H1 (cell line): ENCODE results near the gene GMEB1. TPM values are rescaled to one million over a fixed set of nuclear protein-coding genes. Genes with fewer than 3 reads are reported as not detected.

Source experiments
- CTCF ChIA-PET: fragments of 300-600 bp; sonication (Branson Sonifier 250); formaldehyde crosslinking; loops from one replicate; lab custom pipeline; 2021; ENCODE audit not compliant: partially characterized antibody; lab: Charles Lee
- POLR2A ChIA-PET: fragments of 300-600 bp; sonication (Branson Sonifier 250); formaldehyde crosslinking; loops from one replicate; lab custom pipeline; 2021; ENCODE audit warnings: inconsistent platforms; ENCODE audit not compliant: partially characterized antibody; lab: Charles Lee
- DNase-seq, 2 experiments: peaks; one replicate each; pipeline versions ENCODE4 v3.0.0 to v3.0.0-alpha.2; 2010 to 2022; ENCODE audit warnings: low spot score in 2 of 2, low read depth in 1 of 2, mixed read lengths in 1 of 2
- FAIRE-seq: peaks from 2 replicates; lab custom pipeline; 2011; peaks lifted over from hg19 to GRCh38; lab: Jason Lieb, UNC
- H2AFZ ChIP-seq: 2 replicates; pipeline ENCODE4 v1.8.1; 2012; ENCODE audit warnings: low read length, inconsistent platforms
- H2AK5ac ChIP-seq: 2 replicates; pipeline ENCODE4 v1.6.1; 2013; ENCODE audit warnings: low read depth, low read length
- H2BK120ac ChIP-seq: replicated peaks from 2 replicates; pipeline ENCODE3; 2013; ENCODE audit warnings: low read depth, low read length, inconsistent platforms
- H2BK12ac ChIP-seq: 2 replicates; pipeline ENCODE4 v1.6.1; 2013; ENCODE audit warnings: low read depth, low read length
- H2BK15ac ChIP-seq: 2 replicates; pipeline ENCODE4 v1.6.1; 2013; ENCODE audit warnings: low read length
- H2BK20ac ChIP-seq: 2 replicates; pipeline ENCODE4 v1.6.1; 2013; ENCODE audit warnings: low read length
- H2BK5ac ChIP-seq: 2 replicates; pipeline ENCODE4 v1.6.1; 2013; ENCODE audit warnings: low read depth, low read length
- H3K14ac ChIP-seq: 2 replicates; pipeline ENCODE4 v1.6.1; 2013; ENCODE audit warnings: inconsistent platforms; ENCODE audit not compliant: insufficient read length
- H3K18ac ChIP-seq: 2 replicates; pipeline ENCODE4 v1.6.1; 2013; ENCODE audit warnings: low read length; ENCODE audit errors: extremely low read depth
- H3K23ac ChIP-seq: 2 replicates; pipeline ENCODE4 v1.6.1; 2013; ENCODE audit warnings: inconsistent platforms; ENCODE audit not compliant: insufficient read length
- H3K23me2 ChIP-seq: 2 replicates; pipeline ENCODE4 v1.6.1; 2013; ENCODE audit warnings: low read depth, low read length
- H3K27ac ChIP-seq: 2 replicates; pipeline ENCODE4 v1.6.1; 2011; ENCODE audit warnings: low read depth, low read length, inconsistent platforms
- H3K27me3 ChIP-seq, 4 experiments: replicated peaks in 1 of 4; 1 replicate in 1 of 4; 2 replicates in 3 of 4; pipeline versions ENCODE4 v1.6.1 to v1.8.1; 2011 to 2013; ENCODE audit warnings: low read length in 3 of 4, mild to moderate bottlenecking in 3 of 4, inconsistent platforms in 2 of 4, mixed read lengths in 2 of 4, moderate library complexity in 1 of 4; ENCODE audit not compliant: control insufficient read depth in 3 of 4, insufficient read depth in 3 of 4; ENCODE audit errors: extremely low read depth in 1 of 4
- H3K36me3 ChIP-seq, 4 experiments: 2 replicates each; pipeline versions ENCODE4 v1.6.1 to v1.8.1; 2011 to 2013; ENCODE audit warnings: mild to moderate bottlenecking in 4 of 4, low read length in 3 of 4, moderate library complexity in 2 of 4, control low read depth in 1 of 4, inconsistent platforms in 1 of 4; ENCODE audit not compliant: insufficient read depth in 4 of 4, control insufficient read depth in 2 of 4
- H3K4ac ChIP-seq: replicated peaks from 2 replicates; pipeline ENCODE3; 2013; ENCODE audit warnings: low read length, low read depth, mixed read lengths, inconsistent platforms; ENCODE audit not compliant: insufficient read length
- H3K4me1 ChIP-seq, 4 experiments: replicated peaks in 1 of 4; 1 replicate in 1 of 4; 2 replicates in 3 of 4; pipeline versions ENCODE4 v1.6.1 to v1.8.1; 2011 to 2013; ENCODE audit warnings: low read length in 3 of 4, inconsistent platforms in 2 of 4, mixed read lengths in 1 of 4; ENCODE audit not compliant: insufficient read depth in 4 of 4, control insufficient read depth in 3 of 4
- H3K4me2 ChIP-seq, 2 experiments: 2 replicates each; pipeline versions ENCODE4 v1.6.1 to v1.8.1; 2011 to 2013; ENCODE audit warnings: low read depth in 2 of 2, low read length in 2 of 2, control low read depth in 1 of 2, inconsistent platforms in 1 of 2, mild to moderate bottlenecking in 1 of 2; ENCODE audit not compliant: insufficient read depth in 1 of 2
- H3K4me3 ChIP-seq, 4 experiments: fragments of 200-600, 300-600 bp in 1 of 4; sonication (generic), shearing (Covaris generic), sonication (Bioruptor Twin) in 1 of 4; 2 replicates each; pipeline versions ENCODE4 v1.5.1 to v1.8.1; 2011 to 2016; ENCODE audit warnings: low read length in 4 of 4, low read depth in 3 of 4, control low read depth in 2 of 4, inconsistent platforms in 2 of 4, mild to moderate bottlenecking in 2 of 4, mixed read lengths in 1 of 4, moderate library complexity in 1 of 4; ENCODE audit not compliant: insufficient read depth in 2 of 4; ENCODE audit errors: extremely low read depth in 1 of 4
- H3K56ac ChIP-seq: replicated peaks from 2 replicates; pipeline ENCODE3; 2013; ENCODE audit warnings: low read depth, mild to moderate bottlenecking, mixed read lengths, low read length, inconsistent platforms; ENCODE audit not compliant: insufficient read length
- H3K79me1 ChIP-seq: 2 replicates; pipeline ENCODE4 v1.6.1; 2013; ENCODE audit warnings: low read depth, low read length, control low read depth
- H3K79me2 ChIP-seq, 2 experiments: 2 replicates each; pipeline versions ENCODE4 v1.6.1 to v1.8.1; 2012 to 2013; ENCODE audit warnings: low read length in 2 of 2, mild to moderate bottlenecking in 2 of 2, inconsistent platforms in 1 of 2; ENCODE audit not compliant: insufficient read depth in 2 of 2, control insufficient read depth in 1 of 2
- H3K9ac ChIP-seq, 4 experiments: replicated peaks in 1 of 4; 1 replicate in 1 of 4; 2 replicates in 3 of 4; pipeline versions ENCODE4 v1.6.1 to v1.8.1; 2011 to 2013; ENCODE audit warnings: low read depth in 3 of 4, low read length in 3 of 4, control low read depth in 2 of 4, mild to moderate bottlenecking in 2 of 4, moderate library complexity in 2 of 4, inconsistent platforms in 1 of 4; ENCODE audit errors: extremely low read depth in 1 of 4
- H3K9me3 ChIP-seq, 2 experiments: 2 replicates each; pipeline versions ENCODE4 v1.6.1 to v1.8.1; 2012 to 2013; ENCODE audit warnings: mild to moderate bottlenecking in 2 of 2, moderate library complexity in 2 of 2, control low read depth in 1 of 2, inconsistent platforms in 1 of 2, low read depth in 1 of 2, low read length in 1 of 2, mixed read lengths in 1 of 2; ENCODE audit not compliant: insufficient read depth in 2 of 2
- H4K20me1 ChIP-seq, 2 experiments: replicated peaks in 1 of 2; 2 replicates each; pipeline versions ENCODE3 to v1.8.1; 2011 to 2013; ENCODE audit warnings: inconsistent platforms in 2 of 2, low read length in 2 of 2, mild to moderate bottlenecking in 1 of 2; ENCODE audit not compliant: insufficient read depth in 2 of 2, control insufficient read depth in 1 of 2
- H4K5ac ChIP-seq: 2 replicates; pipeline ENCODE4 v1.6.1; 2013; ENCODE audit warnings: low read length, low read depth, mixed read lengths, inconsistent platforms; ENCODE audit not compliant: insufficient read length
- H4K8ac ChIP-seq: 2 replicates; pipeline ENCODE4 v1.8.0; 2013; ENCODE audit warnings: mild to moderate bottlenecking, moderate library complexity, low read length, inconsistent platforms; ENCODE audit not compliant: insufficient read depth; ENCODE audit errors: extremely low read depth
- H4K91ac ChIP-seq: replicated peaks from 2 replicates; pipeline ENCODE3; 2013; ENCODE audit warnings: low read length, mixed read lengths, inconsistent platforms; ENCODE audit not compliant: insufficient read length
- BACH1 ChIP-seq: IDR thresholded peaks from 2 replicates; pipeline ENCODE4 v1.6.1; 2012; ENCODE audit warnings: low read length, improper control_type of control experiment
- CEBPB ChIP-seq: IDR thresholded peaks from 2 replicates; pipeline ENCODE4 v1.6.1; 2012; ENCODE audit warnings: low read depth, low read length
- CHD2 ChIP-seq: IDR thresholded peaks from 2 replicates; pipeline ENCODE4 v1.6.1; 2012; ENCODE audit warnings: low read length, improper control_type of control experiment
- FOSL1 ChIP-seq: IDR thresholded peaks from 2 replicates; pipeline ENCODE4 v1.6.1; 2011; ENCODE audit warnings: mild to moderate bottlenecking, low read depth, low read length, moderate library complexity; ENCODE audit not compliant: insufficient read depth
- JUND ChIP-seq: IDR thresholded peaks from 2 replicates; pipeline ENCODE4 v1.6.1; 2011; ENCODE audit warnings: mild to moderate bottlenecking, improper control_type of control experiment, low read length
- MAFK ChIP-seq: IDR thresholded peaks from 2 replicates; pipeline ENCODE4 v1.6.1; 2012; ENCODE audit warnings: low read depth, mild to moderate bottlenecking, improper control_type of control experiment, low read length
- MAX ChIP-seq: IDR thresholded peaks from 2 replicates; pipeline ENCODE4 v1.6.1; 2012; ENCODE audit warnings: inconsistent platforms
- NANOG ChIP-seq: IDR thresholded peaks from 2 replicates; pipeline ENCODE4 v1.6.1; 2011; ENCODE audit warnings: low read length, low read depth, mild to moderate bottlenecking, inconsistent platforms; ENCODE audit not compliant: insufficient read depth, poor library complexity, severe bottlenecking
- PHF8 ChIP-seq: fragments of 200-600 bp; sonication (generic); conservative IDR thresholded peaks from 2 replicates; pipeline ENCODE4 v1.7.1; 2012; ENCODE audit warnings: low read depth, mild to moderate bottlenecking, inconsistent platforms, low read length, moderate library complexity
- POLR2A ChIP-seq, 2 experiments: IDR thresholded peaks; 1 replicate in 1 of 2; 2 replicates in 1 of 2; pipeline ENCODE4 v1.6.1; 2011; ENCODE audit warnings: low read depth in 2 of 2, low read length in 2 of 2, mild to moderate bottlenecking in 2 of 2; ENCODE audit errors: control extremely low read depth in 1 of 2
- POLR2AphosphoS5 ChIP-seq: IDR thresholded peaks from 2 replicates; pipeline ENCODE4 v1.6.1; 2011; ENCODE audit warnings: low read depth, low read length
- RXRA ChIP-seq: IDR thresholded peaks from 2 replicates; pipeline ENCODE4 v1.6.1; 2011; ENCODE audit warnings: low read depth, mild to moderate bottlenecking, low read length, moderate library complexity; ENCODE audit not compliant: insufficient read depth
- SIN3A ChIP-seq, 2 experiments: IDR thresholded peaks in 1 of 2; conservative IDR thresholded peaks in 1 of 2; 2 replicates each; pipeline ENCODE4 v1.6.1; 2011 to 2012; ENCODE audit warnings: low read length in 2 of 2, improper control_type of control experiment in 1 of 2, low read depth in 1 of 2, mild to moderate bottlenecking in 1 of 2
- SIRT6 ChIP-seq: IDR thresholded peaks from one replicate; pipeline ENCODE4 v1.7.1; 2012; ENCODE audit warnings: low read length, inconsistent platforms
- TAF1 ChIP-seq: IDR thresholded peaks from 2 replicates; pipeline ENCODE4 v1.6.1; 2011; ENCODE audit warnings: mild to moderate bottlenecking, low read depth, low read length
- TBP ChIP-seq: IDR thresholded peaks from 2 replicates; pipeline ENCODE4 v1.6.1; 2011; ENCODE audit warnings: low read depth, low read length, improper control_type of control experiment
- polyA plus RNA-seq, 7 experiments: library from polyadenylated mRNA; depleted of rRNA in 3 of 7; stranded (reverse) in 5 of 7; unstranded in 2 of 7; fragments of >200 nt in 5 of 7; fragments of 200-250 nt in 2 of 7; gene quantifications; 1 replicate in 5 of 7; 2 replicates in 1 of 7; 4 replicates in 1 of 7; pipeline versions ENCODE4 v1.2.1 to v1.2.3, GENCODE V29; 2011 to 2013; ENCODE audit warnings: missing spikeins in 2 of 7, mixed read lengths in 2 of 7
- total RNA-seq: library from RNA; stranded (reverse); fragmentation: NEBNext Ultra II Directional; extraction: Animal tissue kit (Norgen Biotek cat#: 25700); gene quantifications from 2 replicates; pipeline ENCODE4 v1.2.1, GENCODE V29; 2021

GMEB1 gene
- total and polyA plus RNA-seq, 2 of the 8 experiments (the other 6 are each of a cell fraction or from before 2014, with no cell fraction given) = 13.3 to 26.2 TPM

GRCh38 chr1:28740118-28740517 lies 71.5 kb downstream of the GMEB1 start:
- H3K4me3 ChIP-seq = peak overlapping the region in 1 of 4 experiments; percentile 15; a peak in 1 of 8 replicates
- no peak overlapping the region for H3K18ac ChIP-seq
- no peak overlapping the region for H2AFZ ChIP-seq
- H3K4me1 ChIP-seq = peaks cover 2 to 11% (median 5%) of the 10 kb centered on the region in 4 experiments
- H4K8ac ChIP-seq = no peak overlapping the region
- peaks cover 11 to 22% of the 10 kb centered on the region in 2 experiments for H4K20me1 ChIP-seq
- no peaks in the 10 kb centered on the region for H3K27me3 ChIP-seq
- no peak overlapping the region for H2BK5ac ChIP-seq
- no peak overlapping the region for H2BK120ac ChIP-seq
- H2BK12ac ChIP-seq = no peak overlapping the region
- H2AK5ac ChIP-seq = no peak overlapping the region
- no peak overlapping the region for H3K4ac ChIP-seq
- no peak overlapping the region for H3K4me2 ChIP-seq
- CTCF ChIA-PET = interaction anchor here (1.2 kb wide), 1 partner anchor 15 kb away, joined by 4 read pairs; no protein-coding TSS in a partner anchor
- no peaks in the 10 kb centered on the region for H3K9me3 ChIP-seq
- H3K56ac ChIP-seq = no peak overlapping the region
- no peak overlapping the region for H2BK15ac ChIP-seq
- DNase-seq (no peak), FAIRE-seq (no peak)
- no peak overlapping the region for H3K9ac ChIP-seq
- peaks cover 60 to 83% of the 10 kb centered on the region in 2 experiments for H3K79me2 ChIP-seq
- no peak overlapping the region for H4K91ac ChIP-seq
- no peaks in the 10 kb centered on the region; the same call in 1 of the 2 replicates for H3K23me2 ChIP-seq
- POLR2A ChIA-PET = interaction anchor here (0.5 to 12.5 kb wide), 12 partner anchors 9 to 345 kb away, joined by 3 to 369 read pairs (median 5); partner anchors contain the start of gene GMEB1
- H3K14ac ChIP-seq = no peak overlapping the region
- H3K79me1 ChIP-seq = no peaks in the 10 kb centered on the region; the same call in 1 of the 2 replicates
- no peak overlapping the region for H2BK20ac ChIP-seq
- no peak overlapping the region for H3K23ac ChIP-seq
- no peak overlapping the region for H3K27ac ChIP-seq
- H3K36me3 ChIP-seq = peaks cover 33 to 67% (median 54%) of the 10 kb centered on the region in 4 experiments
- H4K5ac ChIP-seq = no peak overlapping the region
- no peak for TF ChIP-seq BACH1
- TF ChIP-seq SIN3A (conservative IDR thresholded peaks at IDR 0.05 in 1 of 2, IDR thresholded peaks at IDR 0.05 in 1 of 2; ENCODE audit: low read depth in 1 of 2, low read length in 2 of 2) = no peak
- TF ChIP-seq CEBPB = no peak
- no peak for TF ChIP-seq POLR2A (IDR thresholded peaks at IDR 0.05; ENCODE audit: control extremely low read depth in 1 of 2, low read depth in 2 of 2, low read length in 2 of 2)
- no peak for TF ChIP-seq POLR2AphosphoS5
- TF ChIP-seq CHD2 = no peak
- TF ChIP-seq TBP = no peak
- TF ChIP-seq RXRA = no peak
- no peak for TF ChIP-seq SIRT6
- TF ChIP-seq FOSL1 = no peak
- TF ChIP-seq PHF8 = no peak
- no peak for TF ChIP-seq TAF1
- TF ChIP-seq NANOG = no peak
- no peak for TF ChIP-seq JUND
- TF ChIP-seq MAX = no peak
- TF ChIP-seq MAFK = no peak
